ENCODE data around the gene AHRR. TPM values are rescaled to one million over a fixed set of nuclear protein-coding genes. Genes with fewer than 3 reads are reported as not detected.
"Not testable (repeated sequence)": the region's sequence is repeated elsewhere in the genome, so short reads cannot be mapped to it uniquely, and the experiment has no call there.

Gene AHRR
- total and polyA plus RNA-seq, 8 donors = 0.63 to 47.8 (median 1.1) TPM; not detected in 1

DNA sequence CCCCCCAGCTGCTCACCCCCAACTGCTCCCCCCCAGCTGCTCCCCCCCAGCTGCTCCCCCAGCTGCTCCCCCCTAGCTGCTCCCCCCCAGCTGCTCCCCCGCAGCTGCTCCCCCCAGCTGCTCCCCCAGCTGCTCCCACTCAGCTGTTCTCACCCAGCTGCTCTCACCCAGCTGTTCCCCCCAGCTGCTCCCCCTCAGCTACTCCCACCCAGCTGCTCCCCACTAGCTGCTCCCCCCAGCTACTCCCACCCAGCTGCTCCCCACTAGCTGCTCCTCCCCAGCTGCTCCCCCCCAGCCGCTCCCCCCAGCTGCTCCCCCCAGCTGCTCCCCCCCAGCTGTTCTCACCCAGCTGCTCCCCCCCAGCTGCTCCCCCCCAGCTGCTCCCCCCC lies 22.8 kb upstream of the AHRR start:
- DNase-seq = no peak
- TF ChIP-seq POLR2AphosphoS5 (IDR thresholded peaks at IDR 0.05) = no peak
- no peak for TF ChIP-seq EP300 (IDR thresholded peaks at IDR 0.05)
- TF ChIP-seq POLR2A (IDR thresholded peaks at IDR 0.05) = no peak
- TF ChIP-seq, protein P1, sequence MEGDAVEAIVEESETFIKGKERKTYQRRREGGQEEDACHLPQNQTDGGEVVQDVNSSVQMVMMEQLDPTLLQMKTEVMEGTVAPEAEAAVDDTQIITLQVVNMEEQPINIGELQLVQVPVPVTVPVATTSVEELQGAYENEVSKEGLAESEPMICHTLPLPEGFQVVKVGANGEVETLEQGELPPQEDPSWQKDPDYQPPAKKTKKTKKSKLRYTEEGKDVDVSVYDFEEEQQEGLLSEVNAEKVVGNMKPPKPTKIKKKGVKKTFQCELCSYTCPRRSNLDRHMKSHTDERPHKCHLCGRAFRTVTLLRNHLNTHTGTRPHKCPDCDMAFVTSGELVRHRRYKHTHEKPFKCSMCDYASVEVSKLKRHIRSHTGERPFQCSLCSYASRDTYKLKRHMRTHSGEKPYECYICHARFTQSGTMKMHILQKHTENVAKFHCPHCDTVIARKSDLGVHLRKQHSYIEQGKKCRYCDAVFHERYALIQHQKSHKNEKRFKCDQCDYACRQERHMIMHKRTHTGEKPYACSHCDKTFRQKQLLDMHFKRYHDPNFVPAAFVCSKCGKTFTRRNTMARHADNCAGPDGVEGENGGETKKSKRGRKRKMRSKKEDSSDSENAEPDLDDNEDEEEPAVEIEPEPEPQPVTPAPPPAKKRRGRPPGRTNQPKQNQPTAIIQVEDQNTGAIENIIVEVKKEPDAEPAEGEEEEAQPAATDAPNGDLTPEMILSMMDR (IDR thresholded peaks at IDR 0.05) = no peak
- H3K27ac ChIP-seq = no peak overlapping the region
- WGBS, 5 donors = 56 to 95% methylated on average over 1 to 2 of the region's 2 CpGs; no CpG with 5 or more reads in 3 of the 5 donors
- intact Hi-C loops (cut with DNase I; ENCODE audit: low total_unique reads) = no loop called here
- no peaks in the 10 kb centered on the region for H3K27me3 ChIP-seq
- peaks cover 0 to 35% (median 12%) of the 10 kb centered on the region in 4 donors for H3K4me1 ChIP-seq
- no peaks in the 10 kb centered on the region for H3K9me3 ChIP-seq
- H3K36me3 ChIP-seq = peaks cover 0 to 6% (median 3%) of the 10 kb centered on the region in 4 donors
- no peak overlapping the region for H3K4me3 ChIP-seq

DNA sequence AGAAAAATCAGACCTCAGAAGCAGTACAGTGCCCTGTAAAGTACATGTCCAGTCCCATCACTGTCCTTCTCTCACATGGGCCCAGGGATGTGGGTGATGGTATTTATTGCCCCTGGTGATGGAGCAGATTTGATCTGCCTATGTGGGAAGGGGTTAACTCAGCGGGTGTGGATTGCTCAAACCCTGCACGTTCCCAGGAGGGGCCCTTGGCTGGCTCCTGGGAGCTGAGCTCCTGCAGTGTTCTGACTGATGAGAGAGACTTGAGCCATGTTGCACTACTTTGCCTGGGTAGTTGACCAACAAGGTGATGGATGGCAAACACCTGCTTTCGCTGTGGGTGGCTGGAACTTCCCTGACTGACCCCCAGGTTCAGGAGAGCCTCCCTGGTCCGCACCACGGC lies 21.6 kb upstream of the AHRR start:
- H3K4me3 ChIP-seq; intact Hi-C loops (cut with DNase I; ENCODE audit: low total_unique reads); DNase-seq; H3K36me3 ChIP-seq; H3K27ac ChIP-seq; H3K9me3 ChIP-seq; H3K27me3 ChIP-seq: not testable (repeated sequence)
- H3K4me1 ChIP-seq = peaks cover 0 to 35% (median 12%) of the 10 kb centered on the region in 4 donors
- WGBS, 5 donors = 51 to 86% (median 71%) methylated on average over 2 to 5 of the region's 5 CpGs

DNA sequence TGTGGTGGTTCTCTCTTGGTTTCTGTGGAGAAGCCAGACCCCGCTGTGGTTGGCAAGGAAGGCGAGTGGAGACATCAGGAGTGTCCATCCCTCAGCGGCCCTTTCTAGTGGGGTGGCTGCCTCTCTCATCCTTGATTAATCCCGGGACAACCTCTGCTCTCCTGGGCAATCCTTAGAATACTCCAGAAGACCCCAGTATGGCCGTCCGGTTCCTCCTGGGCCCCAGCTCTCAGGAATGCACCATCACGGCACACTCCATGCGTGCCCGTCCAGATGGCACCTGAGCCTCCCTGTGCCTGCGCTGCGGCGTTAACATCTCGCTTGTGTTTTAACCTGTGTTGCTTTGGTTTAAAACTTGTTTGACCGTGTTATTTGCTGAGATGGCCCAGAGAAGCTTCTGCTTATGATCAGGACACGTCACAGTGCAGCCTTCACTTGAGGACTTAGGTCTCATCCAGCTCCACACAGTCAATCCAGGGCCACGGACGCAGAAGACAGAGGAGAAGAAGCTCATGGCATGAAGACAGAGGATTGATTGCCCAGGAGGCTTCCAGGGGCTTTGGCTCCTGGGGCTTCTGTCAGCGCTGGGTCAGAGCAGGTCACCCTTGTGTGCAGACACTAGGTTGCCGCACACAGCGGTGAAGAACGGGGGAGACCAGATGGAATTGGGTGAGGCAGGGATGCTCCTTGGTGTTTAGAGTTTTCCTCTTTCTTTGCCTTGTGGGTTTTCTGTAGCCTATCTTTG lies 20.7 kb upstream of the AHRR start:
- WGBS, 5 donors = 87 to 96% (median 91%) methylated on average over 16 to 21 of the region's 21 CpGs
- not testable (repeated sequence) for H3K9me3 ChIP-seq

DNA sequence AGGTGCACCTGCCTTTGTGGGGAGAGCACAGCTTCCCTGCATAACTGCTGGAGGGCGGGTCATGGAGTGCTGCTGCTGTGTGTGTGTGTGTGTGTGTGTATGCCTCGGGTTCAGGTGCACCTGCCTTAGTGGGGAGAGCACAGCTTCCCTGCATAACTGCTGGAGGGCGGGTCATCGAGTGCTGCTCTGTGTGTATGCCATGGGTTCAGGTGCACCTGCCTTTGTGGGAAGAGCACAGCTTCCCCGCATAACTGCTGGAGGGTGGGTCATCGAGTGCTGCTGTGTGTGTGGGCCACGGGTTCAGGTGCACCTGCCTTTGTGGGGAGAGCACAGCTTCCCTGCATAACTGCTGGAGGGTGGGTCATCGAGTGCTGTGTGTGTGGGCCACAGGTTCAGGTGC lies 19.1 kb upstream of the AHRR start:
- Histone ChIP-seq H3K4me1 (peaks cover 0 to 33% (median 12%) of the 10 kb centered on the region in 4 donors), H3K36me3 (peaks cover 0 to 26% (median 24%) of the 10 kb centered on the region in 4 donors)
- H3K9me3 ChIP-seq; H3K27ac ChIP-seq; H3K27me3 ChIP-seq; H3K4me3 ChIP-seq; intact Hi-C loops (cut with DNase I; ENCODE audit: low total_unique reads); DNase-seq: not testable (repeated sequence)
- 43 to 68% (median 59%) methylated on average over 5 to 8 of the region's 8 CpGs for WGBS, 5 donors

More for the DNA sequence above, 20.7 kb upstream of the AHRR start:
- H3K27ac ChIP-seq; H3K27me3 ChIP-seq; intact Hi-C loops (cut with DNase I; ENCODE audit: low total_unique reads); H3K4me3 ChIP-seq; DNase-seq: not testable (repeated sequence)
- peaks cover 0 to 14% (median 9%) of the 10 kb centered on the region in 4 donors for H3K36me3 ChIP-seq
- H3K4me1 ChIP-seq = peaks cover 0 to 35% (median 12%) of the 10 kb centered on the region in 4 donors

DNA sequence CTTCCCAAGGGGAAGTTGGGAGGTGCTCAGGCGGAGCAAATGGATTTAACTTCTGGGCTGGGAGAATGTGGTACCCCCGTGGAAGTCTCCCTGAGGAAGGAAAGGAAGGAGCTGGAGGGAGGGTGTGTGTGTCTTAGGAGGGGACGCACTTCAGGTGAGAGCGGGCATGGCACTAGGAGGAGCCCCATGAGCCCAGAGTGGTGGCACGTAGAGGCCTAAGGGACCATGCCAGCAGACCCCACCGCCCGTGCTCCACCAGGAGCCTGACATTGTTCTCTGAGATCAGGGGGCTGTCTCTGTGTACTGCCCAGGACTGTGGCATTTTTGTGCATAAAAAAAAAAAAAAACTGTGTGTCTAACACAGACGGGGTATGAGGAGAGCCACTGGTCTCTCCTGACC lies 18.5 kb upstream of the AHRR start:
- TF ChIP-seq EP300 (IDR thresholded peaks at IDR 0.05) = no peak
- TF ChIP-seq, protein P1 (IDR thresholded peaks at IDR 0.05) = no peak
- no peak for TF ChIP-seq POLR2A (IDR thresholded peaks at IDR 0.05)
- TF ChIP-seq POLR2AphosphoS5 (IDR thresholded peaks at IDR 0.05) = no peak
- Histone ChIP-seq H3K4me3 (no peak overlapping the region), H3K9me3 (no peaks in the 10 kb centered on the region), H3K27me3 (no peaks in the 10 kb centered on the region), H3K4me1 (peaks cover 0 to 28% (median 12%) of the 10 kb centered on the region in 4 donors), H3K36me3 (peaks cover 0 to 32% (median 29%) of the 10 kb centered on the region in 4 donors), H3K27ac (no peak overlapping the region)
- no peak for DNase-seq
- 73 to 84% (median 82%) methylated on average over 8 of the region's 8 CpGs for WGBS, 5 donors
- intact Hi-C loops (cut with DNase I; ENCODE audit: low total_unique reads) = no loop called here

DNA sequence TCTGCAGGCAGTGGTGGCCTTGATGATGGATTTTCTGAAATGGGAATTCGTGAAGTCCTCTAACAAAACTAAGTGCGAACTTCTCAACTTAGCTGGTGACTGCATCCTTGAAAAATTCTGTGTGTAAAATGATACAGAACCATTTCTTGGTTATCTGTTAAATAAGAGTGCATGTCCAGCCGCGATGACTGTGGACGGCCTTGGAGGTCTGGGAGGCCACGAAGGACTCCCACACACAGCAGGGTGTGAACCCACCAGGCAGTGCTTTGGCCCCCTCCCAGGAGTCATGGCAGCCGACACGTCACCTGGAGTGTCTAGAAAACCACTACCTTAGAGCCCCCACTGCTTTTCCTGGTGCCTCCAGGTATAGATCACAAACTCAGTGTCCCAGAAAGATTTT lies 17.8 kb upstream of the AHRR start:
- intact Hi-C loops (cut with DNase I; ENCODE audit: low total_unique reads); H3K27me3 ChIP-seq; H3K9me3 ChIP-seq; H3K27ac ChIP-seq; DNase-seq; H3K4me3 ChIP-seq: not testable (repeated sequence)
- peaks cover 0 to 32% (median 12%) of the 10 kb centered on the region in 4 donors for H3K4me1 ChIP-seq
- WGBS, 5 donors = 80 to 97% (median 91%) methylated on average over 5 to 8 of the region's 8 CpGs
- peaks cover 0 to 39% (median 37%) of the 10 kb centered on the region in 4 donors for H3K36me3 ChIP-seq

All from stomach (tissue), 9 donors.